Neuron (in vitro differentiated cells): ENCODE results near the gene THYN1.

Experiments
- H2AFZ ChIP-seq: one replicate; pipeline ENCODE4 v1.6.1; 2013; ENCODE audit warnings: low read depth, mild to moderate bottlenecking, inconsistent platforms, low read length, moderate library complexity
- H3K27me3 ChIP-seq: one replicate; pipeline ENCODE4 v1.6.1; 2013; ENCODE audit warnings: low read length; ENCODE audit not compliant: insufficient read depth
- H3K36me3 ChIP-seq: one replicate; pipeline ENCODE4 v1.6.1; 2013; ENCODE audit warnings: low read length; ENCODE audit not compliant: insufficient read depth
- H3K4me1 ChIP-seq: one replicate; pipeline ENCODE4 v1.6.1; 2013; ENCODE audit warnings: low read length; ENCODE audit not compliant: insufficient read depth
- H3K4me3 ChIP-seq: 2 replicates; pipeline ENCODE4 v1.5.1; 2013; ENCODE audit warnings: mild to moderate bottlenecking, low read length, moderate library complexity
- H3K9me3 ChIP-seq: one replicate; pipeline ENCODE4 v1.6.1; 2013; ENCODE audit warnings: low read length

The THYN1 gene

GRCh38 chr11:134216816-134217215, 36.3 kb downstream of the THYN1 start:
- Histone ChIP-seq H3K9me3 (no peaks in the 10 kb centered on the region), H3K27me3 (no peaks in the 10 kb centered on the region), H3K4me1 (no peaks in the 10 kb centered on the region), H2AFZ (no peak overlapping the region), H3K36me3 (peaks cover 51% of the 10 kb centered on the region), H3K4me3 (no peak overlapping the region)

GRCh38 chr11:134215836-134216235, 37.3 kb downstream of the THYN1 start:
- Histone ChIP-seq H3K4me1 (no peaks in the 10 kb centered on the region), H3K9me3 (no peaks in the 10 kb centered on the region), H3K36me3 (peaks cover 52% of the 10 kb centered on the region), H3K27me3 (no peaks in the 10 kb centered on the region), H2AFZ (no peak overlapping the region), H3K4me3 (no peak overlapping the region)

- Histone ChIP-seq H3K4me1 (peaks cover 7% of the 10 kb centered on the region), H3K27me3 (no peaks in the 10 kb centered on the region), H3K4me3 (no peak overlapping the region), H3K36me3 (peaks cover 64% of the 10 kb centered on the region), H3K9me3 (no peaks in the 10 kb centered on the region), H2AFZ (no peak overlapping the region)
Observed at GRCh38 chr11:134207538-134208239, 45.5 kb downstream of the THYN1 start.

GRCh38 chr11:134206185-134206584, 47.0 kb downstream of the THYN1 start:
- H3K9me3 ChIP-seq = no peaks in the 10 kb centered on the region
- H3K36me3 ChIP-seq = peaks cover 72% of the 10 kb centered on the region
- no peaks in the 10 kb centered on the region for H3K27me3 ChIP-seq
- no peak overlapping the region for H3K4me3 ChIP-seq
- H3K4me1 ChIP-seq = peaks cover 7% of the 10 kb centered on the region
- no peak overlapping the region for H2AFZ ChIP-seq

GRCh38 chr11:134205729-134206128, 47.4 kb downstream of the THYN1 start:
- peaks cover 75% of the 10 kb centered on the region for H3K36me3 ChIP-seq
- H3K27me3 ChIP-seq = no peaks in the 10 kb centered on the region
- peaks cover 7% of the 10 kb centered on the region for H3K4me1 ChIP-seq
- no peaks in the 10 kb centered on the region for H3K9me3 ChIP-seq
- H2AFZ ChIP-seq = no peak overlapping the region
- no peak overlapping the region for H3K4me3 ChIP-seq

GRCh38 chr11:134202661-134203060, 50.5 kb downstream of the THYN1 start:
- H2AFZ ChIP-seq = no peak overlapping the region

GRCh38 chr11:134200688-134201087, 52.5 kb downstream of the THYN1 start:
- H3K4me1 ChIP-seq = no peaks in the 10 kb centered on the region
- no peaks in the 10 kb centered on the region for H3K27me3 ChIP-seq
- H2AFZ ChIP-seq = no peak overlapping the region
- H3K4me3 ChIP-seq = no peak overlapping the region
- H3K36me3 ChIP-seq = peaks cover 57% of the 10 kb centered on the region
- H3K9me3 ChIP-seq = no peaks in the 10 kb centered on the region

More at GRCh38 chr11:134202661-134203060, 50.5 kb downstream of the THYN1 start:
- no peaks in the 10 kb centered on the region for H3K27me3 ChIP-seq
- H3K9me3 ChIP-seq = no peaks in the 10 kb centered on the region
- peaks cover 69% of the 10 kb centered on the region for H3K36me3 ChIP-seq
- H3K4me1 ChIP-seq = no peaks in the 10 kb centered on the region
- H3K4me3 ChIP-seq = no peak overlapping the region

GRCh38 chr11:134199531-134199930, 53.6 kb downstream of the THYN1 start:
- Histone ChIP-seq H3K36me3 (peaks cover 55% of the 10 kb centered on the region), H3K4me3 (no peak overlapping the region), H3K4me1 (no peaks in the 10 kb centered on the region)

More at GRCh38 chr11:134199531-134199930, 53.6 kb downstream of the THYN1 start:
- Histone ChIP-seq H2AFZ (no peak overlapping the region), H3K27me3 (no peaks in the 10 kb centered on the region), H3K9me3 (no peaks in the 10 kb centered on the region)
